OCI-LY7 (cell line): ENCODE measurements around the gene ISLR2.

Experiments used
- EZH2phosphoT487 ChIP-seq: fragments of 200-600 bp; sonication (generic); IDR thresholded peaks from 2 replicates; pipeline ENCODE4 v1.6.1; 2018; ENCODE audit warnings: low read depth, borderline replicate concordance, mild to moderate bottlenecking, mixed run types, antibody characterized with exemption, low read length, moderate library complexity, mixed read lengths
- TF ChIP-seq, protein P1 (sequence below): fragments of 200-600 bp; sonication (generic); conservative IDR thresholded peaks from 2 replicates; pipeline ENCODE4 v1.5.1; 2014; ENCODE audit warnings: mild to moderate bottlenecking, antibody characterized with exemption, low read length, moderate library complexity, mixed read lengths

DNA sequence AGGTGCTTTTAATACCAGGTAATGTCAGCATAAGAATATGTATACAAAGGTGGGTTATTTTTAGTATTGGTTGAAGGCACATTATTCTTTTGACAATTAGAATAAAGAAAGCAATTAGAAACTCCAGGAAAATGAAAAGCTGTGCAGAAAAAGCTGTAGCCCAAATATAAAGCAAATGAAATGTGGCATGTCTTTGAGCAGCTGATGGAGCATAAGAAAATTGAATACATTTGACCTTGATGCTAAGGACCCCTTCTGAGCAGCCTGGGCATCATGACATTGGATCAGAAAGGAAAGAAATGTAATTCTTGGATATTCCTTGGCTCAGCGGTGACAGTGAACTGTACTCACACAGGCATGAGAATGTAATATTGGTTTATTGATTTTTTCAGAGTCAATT is 35.1 kb downstream of the ISLR2 start:
- TF ChIP-seq, protein P1, sequence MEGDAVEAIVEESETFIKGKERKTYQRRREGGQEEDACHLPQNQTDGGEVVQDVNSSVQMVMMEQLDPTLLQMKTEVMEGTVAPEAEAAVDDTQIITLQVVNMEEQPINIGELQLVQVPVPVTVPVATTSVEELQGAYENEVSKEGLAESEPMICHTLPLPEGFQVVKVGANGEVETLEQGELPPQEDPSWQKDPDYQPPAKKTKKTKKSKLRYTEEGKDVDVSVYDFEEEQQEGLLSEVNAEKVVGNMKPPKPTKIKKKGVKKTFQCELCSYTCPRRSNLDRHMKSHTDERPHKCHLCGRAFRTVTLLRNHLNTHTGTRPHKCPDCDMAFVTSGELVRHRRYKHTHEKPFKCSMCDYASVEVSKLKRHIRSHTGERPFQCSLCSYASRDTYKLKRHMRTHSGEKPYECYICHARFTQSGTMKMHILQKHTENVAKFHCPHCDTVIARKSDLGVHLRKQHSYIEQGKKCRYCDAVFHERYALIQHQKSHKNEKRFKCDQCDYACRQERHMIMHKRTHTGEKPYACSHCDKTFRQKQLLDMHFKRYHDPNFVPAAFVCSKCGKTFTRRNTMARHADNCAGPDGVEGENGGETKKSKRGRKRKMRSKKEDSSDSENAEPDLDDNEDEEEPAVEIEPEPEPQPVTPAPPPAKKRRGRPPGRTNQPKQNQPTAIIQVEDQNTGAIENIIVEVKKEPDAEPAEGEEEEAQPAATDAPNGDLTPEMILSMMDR: no peak
- TF ChIP-seq EZH2phosphoT487: no peak
